NCI-H524 treated with DMSO at 0.1 percent for 48 hours (cell line): ENCODE data around the gene DTNB.

Source experiments
- DNase-seq: peaks from one replicate; lab custom pipeline; 2025; lab: John Stamatoyannopoulos, UW

The DTNB gene

DNA sequence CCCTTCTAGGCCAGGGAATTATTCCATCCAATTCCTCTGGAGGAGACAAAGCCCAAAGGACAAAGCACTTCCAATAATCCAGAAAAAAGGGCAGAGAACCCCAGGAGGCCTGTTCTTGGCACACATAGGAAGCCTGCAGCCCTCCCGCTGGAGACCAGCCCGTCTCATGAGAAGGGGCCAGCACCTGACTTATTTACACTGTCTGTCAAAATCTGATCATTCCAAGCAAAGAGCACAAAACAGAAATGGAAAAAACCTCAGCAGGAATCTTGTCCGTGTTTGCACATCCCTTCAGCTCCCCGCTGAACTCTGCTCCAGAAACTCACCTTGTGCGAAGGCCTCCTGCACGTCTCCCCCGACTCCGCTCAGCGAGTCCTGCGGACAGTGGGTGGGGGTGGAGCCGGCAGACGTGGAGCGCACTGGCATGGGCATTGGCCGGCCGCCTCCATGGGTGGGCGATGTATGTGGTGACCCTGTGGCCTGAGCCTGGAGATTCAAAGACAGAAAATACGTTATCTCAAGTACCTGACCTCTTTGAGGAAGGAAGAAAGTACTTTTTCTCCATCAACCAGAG lies 285.4 kb downstream of the DTNB start:
- DNase-seq: no peak

DNA sequence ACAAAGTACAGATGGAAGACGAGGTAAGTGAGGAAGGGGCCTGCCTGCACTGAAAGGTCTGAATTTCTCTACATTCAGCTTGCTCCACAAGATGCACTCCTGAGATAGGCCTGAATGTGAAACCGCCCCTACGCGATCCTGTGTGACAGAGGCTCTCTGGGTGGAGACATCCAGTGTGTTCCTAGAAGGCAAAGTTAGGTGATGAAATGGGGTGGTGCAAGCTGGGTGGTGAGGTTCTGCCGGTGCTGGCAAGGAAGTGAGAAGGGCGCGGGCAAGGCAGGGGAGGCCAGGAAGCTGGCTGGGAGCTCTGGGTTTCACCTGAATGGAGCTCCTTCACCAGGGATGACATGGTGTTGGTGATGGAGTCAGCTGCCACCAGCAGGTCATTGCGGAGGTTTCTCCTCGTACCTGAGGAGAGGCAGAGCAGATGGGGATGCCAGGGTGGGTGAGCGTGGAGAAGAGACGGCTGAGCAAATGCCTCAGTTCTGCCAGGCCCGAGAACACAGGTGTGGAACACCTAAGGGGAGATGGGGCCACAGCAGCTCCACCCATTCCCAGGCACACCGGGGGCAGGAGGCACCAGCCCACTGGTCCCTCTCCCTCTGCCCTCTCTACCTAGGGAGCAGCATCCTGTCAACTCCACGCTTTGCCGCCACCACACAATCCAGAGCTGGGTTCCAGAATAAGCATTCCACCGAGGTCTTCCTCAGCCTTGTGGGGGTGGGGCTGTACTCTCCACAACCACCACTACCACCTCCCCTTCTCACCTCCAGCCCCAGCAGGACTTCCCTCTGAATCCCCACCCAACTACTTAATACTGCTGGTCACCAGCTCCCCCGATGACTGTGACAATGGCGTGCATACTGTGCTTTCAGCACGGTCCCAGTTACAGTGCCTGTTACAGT lies 286.2 kb downstream of the DTNB start:
- DNase-seq: no peak

DNA sequence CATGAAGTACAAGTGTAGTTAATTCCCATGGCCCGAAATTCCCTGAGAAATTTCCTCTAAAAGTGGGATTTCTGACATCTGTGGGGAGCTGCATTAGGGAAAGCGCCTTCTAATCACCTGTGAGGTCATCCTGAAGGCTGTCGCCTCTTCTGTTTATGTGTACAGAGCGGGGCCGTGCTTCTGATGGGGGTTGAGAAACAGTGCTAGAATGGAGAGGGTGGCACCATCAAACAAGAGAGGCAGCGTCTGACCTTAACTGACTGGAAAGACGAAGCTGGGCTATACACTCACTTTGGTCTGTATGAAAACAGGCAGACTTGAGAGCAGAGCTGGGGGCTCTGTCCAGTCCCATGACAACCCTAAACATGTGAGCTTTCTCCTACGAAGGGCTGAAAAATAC lies 287.5 kb downstream of the DTNB start:
- no peak for DNase-seq

DNA sequence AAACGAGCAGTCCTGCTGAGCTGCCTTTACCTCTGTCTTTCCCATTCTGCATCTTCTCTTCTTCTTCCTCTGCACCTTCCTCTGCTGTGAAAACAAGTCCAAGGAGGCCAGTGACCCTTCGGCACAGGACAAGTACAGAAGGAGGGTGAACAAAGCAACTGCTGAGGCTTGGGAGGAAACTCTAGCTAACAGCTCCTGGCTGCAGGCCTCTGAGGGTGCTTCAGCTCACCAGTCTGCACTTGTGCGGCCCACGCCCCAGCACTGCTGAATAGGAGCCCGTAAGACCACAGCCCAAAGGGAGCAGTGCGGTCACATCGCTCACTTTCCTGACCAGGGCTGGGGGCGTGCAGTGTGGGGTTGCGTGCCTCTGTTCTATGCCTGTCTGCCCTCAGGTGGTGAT lies 289.6 kb downstream of the DTNB start:
- DNase-seq: no peak

DNA sequence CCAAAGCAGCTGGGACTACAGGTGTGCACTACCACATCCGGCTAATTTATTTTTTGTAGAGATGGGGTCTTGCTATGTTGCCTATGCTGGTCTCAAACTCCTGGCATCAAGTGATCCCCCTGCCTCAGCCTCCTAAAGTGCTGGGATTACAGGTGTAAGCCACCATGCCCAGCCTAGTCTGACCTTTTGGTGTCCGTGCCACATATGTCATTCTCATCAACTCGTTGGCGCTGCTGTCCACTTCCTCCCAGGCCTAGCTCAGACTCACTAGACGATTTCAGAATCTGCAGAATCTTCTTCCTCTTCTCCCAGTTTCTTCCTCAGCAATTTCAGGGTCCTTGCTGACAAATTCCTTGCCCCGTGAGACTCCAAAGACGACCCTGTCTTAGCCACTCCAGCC lies 291.9 kb downstream of the DTNB start:
- no peak for DNase-seq

DNA sequence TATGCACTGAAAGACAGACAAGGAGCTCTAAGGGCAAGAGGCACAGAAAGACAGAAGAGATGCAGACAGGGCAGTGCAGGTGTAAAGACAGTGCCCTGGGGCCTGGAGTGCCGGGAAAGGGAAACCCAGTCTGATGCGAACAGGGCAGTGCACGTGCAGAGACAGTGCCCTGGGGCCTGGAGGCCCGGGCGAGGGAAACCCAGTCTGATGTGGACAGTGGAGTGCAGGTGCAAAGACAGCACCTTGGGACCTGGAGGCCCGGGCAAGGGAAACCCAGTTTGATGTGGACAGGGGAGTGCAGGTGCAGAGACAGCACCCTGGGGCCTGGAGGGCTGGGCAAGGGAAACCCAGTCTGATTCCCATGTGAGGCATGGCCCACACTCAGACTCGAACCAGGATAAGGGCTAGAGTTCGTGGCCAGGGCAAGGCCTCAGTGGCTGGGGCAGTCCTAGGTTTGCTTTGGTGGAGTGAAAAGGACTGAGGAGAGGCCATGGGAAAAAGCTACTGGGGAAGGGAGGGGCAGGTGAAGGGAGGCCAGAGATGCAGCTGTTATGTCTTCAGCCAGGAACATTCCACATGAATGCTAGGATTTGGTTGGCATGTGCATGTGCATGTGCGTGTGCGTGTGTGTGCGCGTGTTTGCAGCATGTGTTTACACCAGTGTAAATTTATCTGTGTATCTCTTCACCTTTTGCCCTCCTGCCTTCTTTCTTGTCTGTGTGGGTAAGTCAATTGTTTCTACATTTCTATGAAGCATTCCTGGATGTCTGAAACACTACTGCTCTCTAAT lies 292.6 kb downstream of the DTNB start:
- no peak for DNase-seq

DNA sequence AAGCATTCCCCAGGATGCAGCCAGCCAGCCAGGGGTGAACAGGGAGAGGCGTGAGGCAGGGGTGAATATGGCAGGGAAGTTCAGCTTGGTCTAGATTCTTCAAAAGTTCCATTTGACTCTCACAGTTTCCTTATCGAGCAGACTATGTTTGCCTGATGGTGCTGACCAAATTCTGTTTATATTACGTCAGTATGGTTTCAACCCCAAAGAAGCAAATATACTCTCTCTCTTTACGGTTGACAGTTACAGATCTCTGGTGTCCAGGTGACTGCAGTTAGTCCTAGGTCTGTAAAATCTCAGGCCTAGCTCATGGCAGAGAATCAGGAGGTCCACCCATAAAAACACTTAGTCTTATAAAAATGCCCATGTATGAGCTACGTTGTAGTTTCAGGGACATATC lies 293.4 kb downstream of the DTNB start:
- DNase-seq: no peak

DNA sequence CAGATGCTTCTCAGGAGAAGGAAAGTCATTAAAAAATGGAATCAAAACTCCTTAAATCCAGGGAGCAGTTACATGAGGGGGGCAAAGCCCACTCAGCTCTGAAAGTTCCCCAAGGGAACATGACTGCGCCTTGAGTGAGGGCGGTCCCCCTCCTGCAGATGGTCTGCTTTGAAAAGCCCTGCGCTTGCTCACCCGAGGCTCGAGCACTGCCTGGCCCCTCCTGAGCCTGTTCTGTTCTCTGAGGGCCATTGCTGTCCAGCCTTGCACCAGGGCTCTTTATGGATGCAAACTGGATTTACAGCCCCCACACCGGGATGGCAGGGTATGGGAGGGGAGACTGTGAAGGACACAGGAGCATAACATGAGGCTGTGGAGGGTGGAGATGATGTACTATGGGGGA lies 293.8 kb downstream of the DTNB start:
- DNase-seq: peak; percentile 45

DNA sequence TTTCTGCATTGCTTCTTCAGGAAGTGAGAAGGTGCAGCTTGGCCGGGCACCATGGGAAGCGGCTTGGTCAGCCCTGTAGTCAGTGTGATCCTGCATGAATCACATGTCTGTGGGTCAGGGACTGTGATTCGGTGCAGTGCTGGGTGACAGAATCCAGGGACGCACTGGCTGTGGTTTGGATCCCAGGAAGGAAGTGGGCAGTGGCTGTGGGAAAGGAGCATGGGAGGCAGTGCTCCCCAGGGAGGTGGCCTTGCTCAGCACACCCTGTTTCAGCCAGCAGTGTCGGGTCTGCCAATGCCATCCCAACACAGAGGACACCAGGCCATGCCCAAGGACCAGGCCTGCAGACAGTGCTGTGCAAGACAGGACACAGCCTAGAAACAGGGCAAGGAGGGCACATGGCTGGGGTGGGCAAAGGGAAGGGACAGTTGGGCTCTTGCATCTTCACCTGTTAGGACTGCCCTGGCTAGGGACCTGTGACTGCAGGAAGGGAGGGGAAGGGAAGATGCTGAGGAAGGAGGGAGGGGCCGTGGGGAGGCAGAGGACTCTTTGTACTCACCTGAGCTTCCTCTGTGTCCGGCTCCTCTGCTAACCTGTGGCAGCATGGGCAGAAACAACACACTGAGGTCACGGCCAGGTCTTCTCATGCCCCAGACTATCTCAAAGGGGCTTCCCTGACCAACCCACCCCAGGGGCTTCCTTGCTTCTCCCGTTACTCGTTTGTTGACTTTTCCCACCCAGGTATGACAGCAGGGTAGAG lies 294.5 kb downstream of the DTNB start:
- DNase-seq: no peak

DNA sequence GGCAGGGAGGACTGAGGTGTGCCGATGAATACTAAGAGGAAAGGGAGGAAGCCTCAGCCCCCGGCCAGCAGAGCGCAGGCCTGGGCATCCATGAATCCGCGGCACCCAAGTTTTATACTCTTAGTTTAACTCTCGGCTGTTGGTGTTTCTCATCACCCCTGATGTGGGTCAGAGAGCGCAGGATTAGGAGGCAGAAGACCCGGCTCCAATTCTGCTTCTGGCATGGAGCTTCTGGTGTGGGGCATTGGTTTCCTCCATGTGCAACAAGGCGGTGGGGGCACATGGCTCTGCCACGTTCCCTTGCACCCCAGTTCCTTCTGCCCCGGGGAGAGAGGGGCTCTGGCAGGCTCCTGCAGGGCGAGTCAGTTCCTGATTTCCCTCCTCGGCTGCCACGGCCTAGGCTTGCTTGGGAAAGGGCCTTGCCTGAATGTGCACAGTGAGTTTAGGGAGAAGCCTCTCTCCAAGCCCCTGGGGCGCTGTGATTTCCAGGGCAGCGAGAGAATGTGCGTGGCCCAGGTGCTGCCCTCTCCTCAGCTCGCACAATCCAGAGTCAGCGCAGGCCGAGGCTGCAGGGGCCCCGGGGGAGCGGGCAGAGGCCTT lies 295.5 kb downstream of the DTNB start:
- DNase-seq: no peak

DNA sequence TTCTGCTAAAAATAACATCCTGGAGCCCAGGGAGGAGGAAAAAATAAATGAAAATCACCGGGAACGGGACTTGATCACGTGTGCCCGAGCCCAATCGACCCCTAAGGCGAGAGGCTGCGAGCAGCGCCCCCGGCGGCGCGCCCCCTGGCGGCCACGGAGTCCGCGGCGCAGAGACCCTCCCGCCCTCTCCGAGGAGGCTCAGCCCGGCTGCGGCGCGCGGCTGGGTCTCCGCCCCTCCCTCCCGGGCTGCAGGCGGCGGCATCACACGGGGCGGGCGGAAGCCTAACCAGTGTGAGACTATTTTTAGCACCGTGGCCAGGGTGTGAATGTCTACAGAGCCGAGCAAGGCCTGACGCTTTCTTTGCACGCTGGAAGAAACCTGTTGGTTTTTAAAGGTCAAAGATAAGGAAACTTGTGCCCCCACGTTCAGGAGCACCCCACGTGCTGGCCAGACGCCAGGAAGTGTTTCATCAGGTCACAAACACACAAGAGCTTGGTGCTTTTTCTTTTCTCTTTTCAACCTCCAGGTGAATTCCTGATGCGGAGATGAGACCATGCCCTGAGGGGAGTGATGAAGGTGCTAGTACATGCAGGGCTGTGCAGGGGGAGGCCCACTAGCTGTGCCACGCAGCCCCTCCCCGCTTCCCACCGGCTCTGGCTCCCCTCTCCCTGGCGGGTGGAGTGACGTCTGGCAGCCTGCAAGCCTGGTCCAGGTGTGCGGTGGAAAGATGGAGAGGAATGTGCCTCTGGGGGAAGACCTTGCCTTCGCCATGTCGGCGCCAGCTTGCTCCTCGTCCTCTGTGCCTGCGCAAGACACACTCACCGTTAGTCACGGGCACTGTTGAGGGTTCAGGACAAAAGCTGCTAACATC lies 296.4 kb downstream of the DTNB start:
- peak; percentile 40 for DNase-seq

DNA sequence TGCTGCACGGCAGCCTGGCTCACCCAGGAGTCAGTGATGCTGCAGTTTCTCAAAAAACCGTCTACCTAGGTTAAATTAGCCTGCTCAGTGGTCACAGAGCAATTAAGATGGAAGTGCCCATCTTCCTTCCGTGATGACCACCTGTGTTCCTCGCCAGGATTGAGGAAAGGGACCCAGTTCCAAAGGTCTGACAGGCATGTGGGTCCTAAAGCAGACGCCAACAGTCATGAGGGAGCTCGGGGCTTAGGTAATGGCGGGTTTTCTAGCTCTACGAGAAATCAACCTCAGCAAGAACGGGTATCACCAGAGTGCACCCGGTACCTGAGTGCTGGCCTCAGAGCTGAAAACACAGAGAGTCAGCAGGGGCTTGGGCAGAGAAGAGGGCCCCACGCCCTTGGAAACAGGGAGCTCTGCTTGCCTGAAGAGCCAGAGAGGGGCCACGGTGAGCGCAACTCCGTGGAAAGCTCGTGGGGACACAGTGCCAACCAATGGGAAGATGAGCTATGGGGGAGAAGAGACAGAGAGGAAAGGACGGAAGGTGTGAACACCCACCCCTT lies 297.3 kb downstream of the DTNB start:
- DNase-seq: no peak

DNA sequence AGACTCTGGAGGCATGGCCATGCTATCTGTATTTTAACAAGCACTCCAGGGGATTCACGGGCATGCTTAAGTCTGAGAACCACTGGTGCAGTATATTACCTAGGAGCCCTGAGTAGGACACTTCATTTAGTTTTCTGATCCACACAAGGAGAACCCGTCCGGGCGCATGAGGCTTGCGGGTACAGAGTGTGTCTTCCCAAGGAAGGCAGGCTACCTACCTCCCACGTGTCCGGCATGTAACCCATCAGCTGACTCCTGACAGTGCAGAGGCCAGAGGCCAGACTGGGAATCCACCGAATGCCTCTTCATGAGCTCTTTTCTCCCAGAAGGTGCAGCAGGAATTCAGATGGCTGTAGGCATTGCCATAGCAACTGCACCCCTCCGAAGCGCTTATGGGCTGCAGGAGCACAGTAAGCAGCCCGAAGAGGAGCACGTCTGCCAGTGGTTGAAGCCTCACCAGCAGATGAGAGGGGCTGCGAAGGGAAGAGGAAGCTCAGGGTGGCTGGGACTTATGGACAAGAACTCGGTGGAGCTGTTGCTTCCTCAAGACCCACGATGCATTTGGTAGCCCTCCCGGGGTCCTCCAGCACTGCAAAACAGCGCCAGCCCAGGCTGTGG lies 297.9 kb downstream of the DTNB start:
- no peak for DNase-seq

DNA sequence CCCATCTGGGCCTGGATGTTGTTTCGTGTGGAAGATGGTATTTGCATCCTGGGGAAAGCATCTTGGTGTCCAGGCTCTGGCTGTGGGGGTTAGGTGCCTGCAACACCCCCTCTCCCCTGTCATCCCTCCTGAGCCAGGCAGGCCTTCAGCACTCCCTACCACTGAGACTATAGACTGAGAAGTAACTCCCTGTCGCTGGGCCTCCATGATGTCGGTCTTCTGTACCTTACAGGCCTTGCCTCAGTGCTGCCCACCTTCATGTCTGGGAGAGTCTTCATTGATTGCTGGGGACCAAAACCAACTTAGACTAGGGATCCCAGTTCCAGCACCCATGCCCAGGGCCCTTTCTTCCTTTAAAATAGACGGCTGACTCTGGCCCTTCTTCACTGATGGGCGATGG lies 298.6 kb downstream of the DTNB start:
- no peak for DNase-seq

DNA sequence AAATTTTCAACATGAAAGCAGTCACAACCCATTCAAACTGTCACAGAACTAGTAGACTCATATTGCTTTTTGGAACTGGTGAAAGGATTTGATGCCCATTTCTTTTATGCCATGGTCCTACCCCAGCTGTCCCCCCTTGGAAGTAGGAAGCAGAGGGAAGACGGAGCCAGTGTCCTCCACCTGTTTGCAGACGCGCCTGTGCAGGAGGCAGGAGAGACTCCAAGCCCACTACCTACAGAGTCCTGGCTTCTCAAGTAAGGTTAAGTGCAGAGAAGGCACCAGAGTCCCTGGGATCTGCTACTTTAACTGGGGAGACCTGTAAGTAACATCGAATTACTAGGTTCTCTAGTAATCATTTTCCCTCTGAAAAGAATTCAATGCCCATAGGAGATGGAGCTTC lies 299.0 kb downstream of the DTNB start:
- DNase-seq: no peak

DNA sequence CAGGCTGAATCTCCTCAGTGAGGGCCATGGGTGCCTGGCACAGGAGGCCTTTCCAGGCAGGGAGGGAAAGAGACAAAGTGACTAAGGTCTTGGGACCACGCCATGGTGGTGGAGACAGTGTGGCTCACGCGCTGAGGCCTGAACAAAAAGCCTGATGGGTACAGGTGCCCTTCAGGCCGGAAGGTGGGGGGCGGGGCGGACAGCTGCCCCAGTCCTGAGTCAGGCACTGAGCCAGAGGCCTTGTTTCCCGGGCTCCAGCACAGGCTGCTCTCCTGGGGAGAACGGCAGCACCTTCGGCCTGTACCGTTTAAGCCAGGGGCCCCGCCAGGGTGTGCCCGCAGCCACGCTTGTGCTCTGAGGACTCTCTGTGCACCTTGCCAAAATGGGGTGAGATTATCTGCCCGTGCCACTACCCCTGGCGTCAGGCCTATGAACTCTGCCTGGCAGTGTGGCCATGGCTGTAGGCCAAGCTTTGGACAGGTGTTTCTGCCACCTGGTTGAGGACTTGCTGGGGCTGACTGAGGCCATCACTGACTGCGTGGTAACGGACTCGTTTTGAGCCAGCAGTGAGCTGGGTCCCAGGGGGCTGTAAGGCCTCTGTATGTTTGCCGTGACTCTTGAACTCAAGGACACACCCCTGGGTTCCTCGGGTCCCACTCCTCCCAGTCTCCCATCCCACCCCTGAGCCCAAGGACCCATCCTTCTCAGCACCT lies 300.0 kb downstream of the DTNB start:
- no peak for DNase-seq

DNA sequence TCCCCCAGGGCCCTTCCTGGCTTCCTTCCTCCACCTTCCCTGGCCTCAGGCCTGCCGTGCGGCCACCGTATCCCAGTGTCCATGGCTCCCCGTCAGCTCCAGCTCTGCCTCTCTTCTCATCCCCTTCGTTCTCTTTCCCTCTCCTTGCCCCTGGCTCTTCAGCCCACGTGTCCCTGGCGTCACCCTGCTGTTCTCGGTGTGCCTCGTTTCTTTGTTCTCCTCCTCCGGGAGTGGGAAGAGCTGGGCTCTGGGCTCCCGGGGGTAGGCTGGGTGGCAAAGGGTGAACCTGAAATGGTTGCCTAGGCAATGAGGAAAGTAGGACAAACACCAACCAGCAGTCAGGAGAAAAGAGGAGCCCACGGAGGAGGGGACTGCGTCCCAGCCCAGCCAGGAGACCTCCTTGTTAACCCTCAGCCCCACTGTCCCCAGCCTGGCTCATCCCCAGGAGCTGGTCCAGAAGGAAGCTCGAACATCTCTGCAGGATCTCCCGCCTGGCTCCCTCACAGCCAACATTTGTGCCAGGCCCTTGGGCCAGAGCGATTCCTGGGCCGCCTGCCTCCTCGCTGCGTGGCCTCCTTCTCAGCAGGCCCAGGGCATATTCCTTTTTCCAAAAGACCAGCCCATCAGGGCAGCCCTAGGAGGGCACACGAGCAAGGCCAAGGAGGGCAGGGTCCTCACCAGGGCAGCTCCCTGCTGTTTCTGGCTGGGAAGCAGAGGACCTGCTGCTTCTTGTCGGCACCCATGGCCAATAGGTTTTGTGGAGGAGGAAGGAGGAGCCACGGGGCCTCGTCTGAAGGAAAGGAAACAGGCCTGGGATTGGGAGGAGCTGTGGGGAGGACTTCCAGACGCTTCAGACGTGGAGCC lies 300.7 kb downstream of the DTNB start:
- DNase-seq: no peak
